ENCODE measurements around the gene POLE.

The POLE gene

DNA sequence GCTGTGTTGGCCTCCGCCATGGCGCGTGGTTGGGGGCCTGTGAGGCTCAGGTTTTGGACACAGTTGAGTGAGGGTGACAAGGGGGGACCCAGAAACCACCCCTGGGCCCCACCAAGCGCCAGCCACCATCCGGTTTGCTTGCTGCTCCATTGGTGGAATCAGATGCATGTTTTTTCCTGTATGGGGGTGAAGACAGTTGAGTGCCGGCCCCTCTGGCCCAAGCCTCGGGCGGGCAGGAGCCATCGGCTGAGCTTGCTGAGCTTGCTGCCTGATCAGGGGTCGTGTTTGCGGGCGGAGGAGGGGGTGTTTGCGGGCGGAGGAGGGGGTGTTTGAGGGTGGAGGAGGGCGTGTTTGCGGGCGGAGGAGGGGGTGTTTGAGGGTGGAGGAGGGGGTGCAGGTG, 29.9 kb upstream of the POLE start:
- POLR2A ChIA-PET = no interaction called here

More for the DNA sequence above, 29.9 kb upstream of the POLE start:
- Histone ChIP-seq H3K4me3 (ENCODE audit: low read depth, low read length) (no peak overlapping the region), H3K9me3 (ENCODE audit: control insufficient read depth, insufficient read depth, low read depth, low read length) (no peaks in the 10 kb centered on the region), H3K27ac (ENCODE audit: extremely low read depth, low read depth, low read length) (no peak overlapping the region), H3K4me1 (ENCODE audit: control insufficient read depth, insufficient read depth, low read length) (no peaks in the 10 kb centered on the region), H3K36me3 (ENCODE audit: control insufficient read depth in 2 of 2, insufficient read depth in 1 of 2, low read length in 2 of 2) (peaks cover 23 to 79% of the 10 kb centered on the region in 2 experiments; a peak in 2 of 3 replicates)
- CTCF ChIA-PET = no interaction called here
- TF ChIP-seq ZSCAN18 (tag by site-specific recombination; IDR thresholded peaks at IDR 0.05) (no peak), KLF1 (tag by site-specific recombination; IDR thresholded peaks at IDR 0.05) (peak; percentile 99), ZNF555 (tag by site-specific recombination; conservative IDR thresholded peaks at IDR 0.05) (no peak), ZNF701 (tag by site-specific recombination; IDR thresholded peaks at IDR 0.05) (no peak), ZNF391 (tag by site-specific recombination; IDR thresholded peaks at IDR 0.05; ENCODE audit: borderline replicate concordance, low read depth) (no peak), ZSCAN4 (tag by site-specific recombination; IDR thresholded peaks at IDR 0.05) (no peak), ZNF214 (tag by site-specific recombination; IDR thresholded peaks at IDR 0.05; ENCODE audit: borderline replicate concordance) (no peak), EGR2 (tag by site-specific recombination; IDR thresholded peaks at IDR 0.05; ENCODE audit: low read depth) (peak; percentile 74), ZNF341 (tag by site-specific recombination; IDR thresholded peaks at IDR 0.05; ENCODE audit: low read depth) (no peak), ZBTB44 (tag by site-specific recombination; IDR thresholded peaks at IDR 0.05) (no peak), ZNF792 (tag by site-specific recombination; IDR thresholded peaks at IDR 0.05) (no peak), KLF8 (tag by site-specific recombination; IDR thresholded peaks at IDR 0.05) (peak; percentile 89), ZXDB (tag by site-specific recombination; IDR thresholded peaks at IDR 0.05) (no peak), ZNF221 (tag by site-specific recombination; IDR thresholded peaks at IDR 0.05; ENCODE audit: borderline replicate concordance) (no peak), ZFP3 (tag by site-specific recombination; IDR thresholded peaks at IDR 0.05; ENCODE audit: low read depth) (no peak), ZFHX2 (tag by site-specific recombination; conservative IDR thresholded peaks at IDR 0.05) (peak; percentile 36), KLF10 (tag by site-specific recombination; IDR thresholded peaks at IDR 0.05) (no peak), ZNF324 (tag by site-specific recombination; IDR thresholded peaks at IDR 0.05) (no peak), ZNF777 (tag by site-specific recombination; IDR thresholded peaks at IDR 0.05; ENCODE audit: borderline replicate concordance) (no peak), ZNF571 (tag by site-specific recombination; IDR thresholded peaks at IDR 0.05) (no peak)
- TF ChIP-seq, protein P1, sequence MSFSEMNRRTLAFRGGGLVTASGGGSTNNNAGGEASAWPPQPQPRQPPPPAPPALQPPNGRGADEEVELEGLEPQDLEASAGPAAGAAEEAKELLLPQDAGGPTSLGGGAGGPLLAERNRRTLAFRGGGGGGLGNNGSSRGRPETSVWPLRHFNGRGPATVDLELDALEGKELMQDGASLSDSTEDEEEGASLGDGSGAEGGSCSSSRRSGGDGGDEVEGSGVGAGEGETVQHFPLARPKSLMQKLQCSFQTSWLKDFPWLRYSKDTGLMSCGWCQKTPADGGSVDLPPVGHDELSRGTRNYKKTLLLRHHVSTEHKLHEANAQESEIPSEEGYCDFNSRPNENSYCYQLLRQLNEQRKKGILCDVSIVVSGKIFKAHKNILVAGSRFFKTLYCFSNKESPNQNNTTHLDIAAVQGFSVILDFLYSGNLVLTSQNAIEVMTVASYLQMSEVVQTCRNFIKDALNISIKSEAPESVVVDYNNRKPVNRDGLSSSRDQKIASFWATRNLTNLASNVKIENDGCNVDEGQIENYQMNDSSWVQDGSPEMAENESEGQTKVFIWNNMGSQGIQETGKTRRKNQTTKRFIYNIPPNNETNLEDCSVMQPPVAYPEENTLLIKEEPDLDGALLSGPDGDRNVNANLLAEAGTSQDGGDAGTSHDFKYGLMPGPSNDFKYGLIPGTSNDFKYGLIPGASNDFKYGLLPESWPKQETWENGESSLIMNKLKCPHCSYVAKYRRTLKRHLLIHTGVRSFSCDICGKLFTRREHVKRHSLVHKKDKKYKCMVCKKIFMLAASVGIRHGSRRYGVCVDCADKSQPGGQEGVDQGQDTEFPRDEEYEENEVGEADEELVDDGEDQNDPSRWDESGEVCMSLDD (tag by site-specific recombination; IDR thresholded peaks at IDR 0.05) = no peak
- TF ChIP-seq, protein P2, sequence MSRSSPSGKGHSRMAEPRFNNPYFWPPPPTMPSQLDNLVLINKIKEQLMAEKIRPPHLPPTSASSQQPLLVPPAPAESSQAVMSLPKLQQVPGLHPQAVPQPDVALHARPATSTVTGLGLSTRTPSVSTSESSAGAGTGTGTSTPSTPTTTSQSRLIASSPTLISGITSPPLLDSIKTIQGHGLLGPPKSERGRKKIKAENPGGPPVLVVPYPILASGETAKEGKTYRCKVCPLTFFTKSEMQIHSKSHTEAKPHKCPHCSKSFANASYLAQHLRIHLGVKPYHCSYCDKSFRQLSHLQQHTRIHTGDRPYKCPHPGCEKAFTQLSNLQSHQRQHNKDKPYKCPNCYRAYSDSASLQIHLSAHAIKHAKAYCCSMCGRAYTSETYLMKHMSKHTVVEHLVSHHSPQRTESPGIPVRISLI (tag by site-specific recombination; IDR thresholded peaks at IDR 0.05) = no peak

All from HEK293 (cell line).